HPDE6-E6E7 (cell line): Measurements from ENCODE around the gene BTLA.
"Not testable (repeated sequence)": the region's sequence is repeated elsewhere in the genome, so short reads cannot be mapped to it uniquely, and the experiment has no call there.

ENCODE experiments used
- DNase-seq: peaks from one replicate; pipeline ENCODE4 v3.0.0; 2011; ENCODE audit warnings: missing footprints; ENCODE audit errors: extremely low spot score

BTLA gene

GRCh38 chr3:112491373-112491772, 7.9 kb downstream of the BTLA start:
- no peak for DNase-seq

- no peak for DNase-seq
These were observed 9.4 kb downstream of the BTLA start for GRCh38 chr3:112489674-112490479.

- no peak for DNase-seq
These were observed 12.3 kb downstream of the BTLA start for GRCh38 chr3:112486811-112487505.

- no peak for DNase-seq
These were observed 14.9 kb downstream of the BTLA start for GRCh38 chr3:112484352-112484751.

GRCh38 chr3:112482675-112483074, 16.6 kb downstream of the BTLA start:
- DNase-seq, result no peak

- DNase-seq, result no peak
These were observed 18.0 kb downstream of the BTLA start for GRCh38 chr3:112481302-112481721.

GRCh38 chr3:112477891-112478290, 21.4 kb downstream of the BTLA start:
- DNase-seq, result no peak

- DNase-seq, result no peak
These were observed 22.9 kb downstream of the BTLA start for GRCh38 chr3:112476346-112476745.

- no peak for DNase-seq
These were observed 24.5 kb downstream of the BTLA start for GRCh38 chr3:112474796-112475195.

- no peak for DNase-seq
These were observed 26.6 kb downstream of the BTLA start for GRCh38 chr3:112472691-112473090.

- no peak for DNase-seq
These were observed 27.5 kb downstream of the BTLA start for GRCh38 chr3:112471596-112472325.

- DNase-seq, result no peak
These were observed 28.5 kb downstream of the BTLA start for GRCh38 chr3:112470788-112471187.

- DNase-seq, result no peak
These were observed 29.6 kb downstream of the BTLA start for GRCh38 chr3:112469671-112470070.

- no peak for DNase-seq
These were observed 31.7 kb downstream of the BTLA start for GRCh38 chr3:112467539-112467938.

- DNase-seq, result no peak
These were observed 33.3 kb downstream of the BTLA start for GRCh38 chr3:112466020-112466419.

- DNase-seq, result no peak
These were observed 35.0 kb downstream of the BTLA start for GRCh38 chr3:112464264-112464663.

- DNase-seq, result no peak
These were observed 36.0 kb downstream of the BTLA start for GRCh38 chr3:112463250-112463649.

- DNase-seq, result not testable (repeated sequence)
These were observed 37.5 kb downstream of the BTLA start for GRCh38 chr3:112461787-112462186.

GRCh38 chr3:112460519-112461195, 38.6 kb downstream of the BTLA start:
- no peak for DNase-seq

GRCh38 chr3:112459750-112460149, 39.5 kb downstream of the BTLA start:
- DNase-seq, result no peak

GRCh38 chr3:112456147-112456546, 43.1 kb downstream of the BTLA start:
- DNase-seq, result no peak

- no peak for DNase-seq
These were observed 50.3 kb downstream of the BTLA start for GRCh38 chr3:112448939-112449338.
